ENCODE results near the gene RIT2. TPM values are rescaled to one million over a fixed set of nuclear protein-coding genes. Genes with fewer than 3 reads are reported as not detected.

Gene RIT2
- total RNA-seq, 1 experiment from 2014 or later, result not detected

GRCh38 chr18:43067570-43067969 is 47.9 kb downstream of the RIT2 start:
- CTCF ChIA-PET, result interaction anchor here (0.6 kb wide), 1 partner anchor 763 kb away, joined by 3 read pairs; no protein-coding TSS in a partner anchor
- TF ChIP-seq, protein P1, sequence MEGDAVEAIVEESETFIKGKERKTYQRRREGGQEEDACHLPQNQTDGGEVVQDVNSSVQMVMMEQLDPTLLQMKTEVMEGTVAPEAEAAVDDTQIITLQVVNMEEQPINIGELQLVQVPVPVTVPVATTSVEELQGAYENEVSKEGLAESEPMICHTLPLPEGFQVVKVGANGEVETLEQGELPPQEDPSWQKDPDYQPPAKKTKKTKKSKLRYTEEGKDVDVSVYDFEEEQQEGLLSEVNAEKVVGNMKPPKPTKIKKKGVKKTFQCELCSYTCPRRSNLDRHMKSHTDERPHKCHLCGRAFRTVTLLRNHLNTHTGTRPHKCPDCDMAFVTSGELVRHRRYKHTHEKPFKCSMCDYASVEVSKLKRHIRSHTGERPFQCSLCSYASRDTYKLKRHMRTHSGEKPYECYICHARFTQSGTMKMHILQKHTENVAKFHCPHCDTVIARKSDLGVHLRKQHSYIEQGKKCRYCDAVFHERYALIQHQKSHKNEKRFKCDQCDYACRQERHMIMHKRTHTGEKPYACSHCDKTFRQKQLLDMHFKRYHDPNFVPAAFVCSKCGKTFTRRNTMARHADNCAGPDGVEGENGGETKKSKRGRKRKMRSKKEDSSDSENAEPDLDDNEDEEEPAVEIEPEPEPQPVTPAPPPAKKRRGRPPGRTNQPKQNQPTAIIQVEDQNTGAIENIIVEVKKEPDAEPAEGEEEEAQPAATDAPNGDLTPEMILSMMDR (IDR thresholded peaks at IDR 0.05; ENCODE audit: unreplicated experiment), result no peak
- intact Hi-C loops (cut with micrococcal nuclease), result no loop called here
- no peak for DNase-seq (ENCODE audit: unreplicated experiment)
- Mint-ChIP-seq H3K27ac (ENCODE audit: low read depth, unreplicated experiment) (no peak overlapping the region), H3K4me3 (ENCODE audit: unreplicated experiment) (no peak overlapping the region), H3K9me3 (ENCODE audit: unreplicated experiment) (no peaks in the 10 kb centered on the region), H3K4me1 (ENCODE audit: insufficient read depth, unreplicated experiment) (no peaks in the 10 kb centered on the region), H3K27me3 (ENCODE audit: insufficient read depth, unreplicated experiment) (no peaks in the 10 kb centered on the region), H3K36me3 (ENCODE audit: insufficient read depth, unreplicated experiment) (no peaks in the 10 kb centered on the region)
- no TSS peak for BruUV-seq (replicated peaks)
- POLR2A ChIA-PET, result interaction anchor here (0.6 kb wide), 1 partner anchor 53 kb away, joined by 3 read pairs; no protein-coding TSS in a partner anchor

GRCh38 chr18:43061816-43062215 is 53.7 kb downstream of the RIT2 start:
- intact Hi-C loops (cut with micrococcal nuclease), result no loop called here
- POLR2A ChIA-PET, result no interaction called here
- Mint-ChIP-seq H3K9me3 (ENCODE audit: unreplicated experiment) (no peaks in the 10 kb centered on the region), H3K4me1 (ENCODE audit: insufficient read depth, unreplicated experiment) (peaks cover 5% of the 10 kb centered on the region), H3K27ac (ENCODE audit: low read depth, unreplicated experiment) (no peak overlapping the region), H3K4me3 (ENCODE audit: unreplicated experiment) (no peak overlapping the region), H3K27me3 (ENCODE audit: insufficient read depth, unreplicated experiment) (no peaks in the 10 kb centered on the region), H3K36me3 (ENCODE audit: insufficient read depth, unreplicated experiment) (no peaks in the 10 kb centered on the region)
- DNase-seq (ENCODE audit: unreplicated experiment), result no peak
- BruUV-seq (replicated peaks), result no TSS peak
- TF ChIP-seq, protein P1 (IDR thresholded peaks at IDR 0.05; ENCODE audit: unreplicated experiment), result no peak
- CTCF ChIA-PET, result no interaction called here

DNA sequence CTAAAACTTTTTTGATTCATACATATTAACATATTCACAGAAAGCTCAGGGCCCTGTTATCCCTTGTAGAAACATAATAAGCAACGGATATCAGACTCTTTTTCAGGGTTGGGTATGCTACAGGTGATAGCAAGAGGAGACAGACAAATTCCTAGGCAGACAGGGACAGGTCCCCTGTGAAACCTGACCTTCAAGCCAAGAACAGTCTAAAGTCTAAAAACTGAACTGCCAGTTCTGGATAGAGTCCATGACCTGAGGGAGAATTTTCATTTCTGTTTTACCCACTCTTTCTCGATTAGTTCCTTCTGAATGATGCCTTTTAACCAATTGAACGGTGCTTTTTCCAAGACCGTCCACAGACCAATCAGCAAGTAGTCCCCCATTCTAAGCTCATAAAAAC is 54.2 kb downstream of the RIT2 start:
- TF ChIP-seq, protein P1 (IDR thresholded peaks at IDR 0.05; ENCODE audit: unreplicated experiment), result no peak
- ChIA-PET POLR2A (no interaction called here), CTCF (no interaction called here)
- H3K27ac Mint-ChIP-seq (ENCODE audit: low read depth, unreplicated experiment), result no peak overlapping the region
- no peak for DNase-seq (ENCODE audit: unreplicated experiment)
- H3K9me3 Mint-ChIP-seq (ENCODE audit: unreplicated experiment), result no peaks in the 10 kb centered on the region
- H3K4me1 Mint-ChIP-seq (ENCODE audit: insufficient read depth, unreplicated experiment), result peaks cover 5% of the 10 kb centered on the region
- intact Hi-C loops (cut with micrococcal nuclease), result no loop called here
- no peak overlapping the region for H3K4me3 Mint-ChIP-seq (ENCODE audit: unreplicated experiment)
- no peaks in the 10 kb centered on the region for H3K36me3 Mint-ChIP-seq (ENCODE audit: insufficient read depth, unreplicated experiment)
- H3K27me3 Mint-ChIP-seq (ENCODE audit: insufficient read depth, unreplicated experiment), result no peaks in the 10 kb centered on the region
- no TSS peak for BruUV-seq (replicated peaks)

DNA sequence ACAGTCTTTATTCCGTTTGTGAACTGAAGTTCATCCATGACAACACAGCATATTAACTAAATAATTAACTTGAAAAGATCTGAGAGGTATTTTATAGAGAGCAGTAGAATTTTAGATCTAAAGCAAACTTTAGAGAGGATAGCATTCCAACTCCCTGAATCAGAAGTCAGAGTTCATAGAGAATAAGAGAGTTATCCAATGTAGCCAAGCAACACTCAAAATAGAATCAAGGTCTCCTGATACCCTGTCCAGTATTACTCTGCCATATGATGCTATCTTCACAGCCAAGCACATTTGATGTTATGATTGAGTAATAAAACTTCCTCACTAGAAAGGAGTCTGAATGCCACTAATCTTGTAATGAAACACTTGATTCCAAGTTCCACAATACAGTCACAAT is 55.5 kb downstream of the RIT2 start:
- H3K4me3 Mint-ChIP-seq (ENCODE audit: unreplicated experiment), result no peak overlapping the region
- DNase-seq (ENCODE audit: unreplicated experiment), result no peak
- peaks cover 5% of the 10 kb centered on the region for H3K4me1 Mint-ChIP-seq (ENCODE audit: insufficient read depth, unreplicated experiment)
- TF ChIP-seq, protein P1 (IDR thresholded peaks at IDR 0.05; ENCODE audit: unreplicated experiment), result no peak
- no peaks in the 10 kb centered on the region for H3K27me3 Mint-ChIP-seq (ENCODE audit: insufficient read depth, unreplicated experiment)
- no peaks in the 10 kb centered on the region for H3K9me3 Mint-ChIP-seq (ENCODE audit: unreplicated experiment)
- intact Hi-C loops (cut with micrococcal nuclease), result no loop called here
- no peaks in the 10 kb centered on the region for H3K36me3 Mint-ChIP-seq (ENCODE audit: insufficient read depth, unreplicated experiment)
- H3K27ac Mint-ChIP-seq (ENCODE audit: low read depth, unreplicated experiment), result no peak overlapping the region
- CTCF ChIA-PET, result no interaction called here
- POLR2A ChIA-PET, result interaction anchor here (0.7 kb wide), 1 partner anchor 535 kb away, joined by 3 read pairs; no protein-coding TSS in a partner anchor
- BruUV-seq (replicated peaks), result no TSS peak
